GM19372 (cell line): ENCODE results near the gene WDR48.
"Not testable (repeated sequence)": the region's sequence is repeated elsewhere in the genome, so short reads cannot be mapped to it uniquely, and the experiment has no call there.

Experiments
- ATAC-seq: cut with Tn5 transposase; IDR thresholded peaks from one replicate; pipeline ENCODE4 v1.9.1; 2021; ENCODE audit warnings: mild to moderate bottlenecking, low read depth, moderate library complexity; ENCODE audit not compliant: unreplicated experiment

WDR48 gene

GRCh38 chr3:39051649-39052561 lies at the start of gene WDR48, which contains the start of gene SCN11A:
Gene WDR48 (plus strand): TSS chr3:39052016. CDS start chr3:39052026, 10 bp downstream.
Gene SCN11A (minus strand): TSS chr3:39051944. CDS start chr3:38950362, 101,582 bp downstream.
- peak; percentile 99 for ATAC-seq

DNA sequence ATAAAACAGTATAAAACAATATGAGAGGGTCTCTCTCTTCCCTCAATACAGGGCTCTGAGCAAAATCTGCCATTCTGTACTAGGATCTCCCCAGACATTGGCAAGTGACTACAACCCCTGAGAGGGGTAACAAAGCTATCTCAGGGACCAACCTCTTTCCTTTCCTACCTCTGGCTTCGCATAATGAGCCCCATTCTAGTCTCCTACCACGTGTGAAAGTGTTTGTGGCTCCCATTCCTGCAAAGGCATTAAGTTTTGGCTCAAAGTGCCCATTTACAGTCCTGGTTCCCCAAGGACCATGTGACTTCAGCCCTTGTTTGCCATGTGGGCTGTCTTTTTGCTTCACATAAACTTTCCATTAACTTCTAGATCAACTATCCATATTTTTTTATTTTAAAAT lies 46.5 kb upstream of the WDR48 start:
- no peak for ATAC-seq

DNA sequence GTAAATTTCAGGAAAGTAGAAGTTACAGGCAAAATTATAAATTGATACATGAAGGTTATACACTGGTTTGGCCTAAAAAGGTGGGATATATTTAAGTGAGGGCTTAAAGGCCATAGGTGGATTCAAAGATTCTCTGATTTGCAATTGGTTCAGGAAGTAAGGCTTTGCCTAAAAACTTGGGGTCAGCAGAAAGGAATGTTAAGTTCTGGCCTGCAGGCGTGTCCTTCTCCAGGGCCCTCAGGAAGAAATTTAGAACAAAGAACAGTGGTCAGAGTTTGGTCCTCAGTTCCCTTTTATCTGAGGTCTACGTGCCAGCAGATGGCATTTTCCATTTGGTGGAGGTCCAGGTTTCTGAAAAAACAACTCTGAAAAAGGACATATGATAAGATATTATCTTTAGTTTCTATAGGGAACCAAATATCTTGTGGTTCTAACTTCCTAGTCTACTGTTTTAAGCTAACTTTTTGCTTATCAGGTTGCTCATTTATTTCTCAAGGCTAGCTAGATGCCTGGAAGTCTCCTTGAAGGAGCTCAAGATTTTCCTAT lies 40.6 kb upstream of the WDR48 start:
- no peak for ATAC-seq

DNA sequence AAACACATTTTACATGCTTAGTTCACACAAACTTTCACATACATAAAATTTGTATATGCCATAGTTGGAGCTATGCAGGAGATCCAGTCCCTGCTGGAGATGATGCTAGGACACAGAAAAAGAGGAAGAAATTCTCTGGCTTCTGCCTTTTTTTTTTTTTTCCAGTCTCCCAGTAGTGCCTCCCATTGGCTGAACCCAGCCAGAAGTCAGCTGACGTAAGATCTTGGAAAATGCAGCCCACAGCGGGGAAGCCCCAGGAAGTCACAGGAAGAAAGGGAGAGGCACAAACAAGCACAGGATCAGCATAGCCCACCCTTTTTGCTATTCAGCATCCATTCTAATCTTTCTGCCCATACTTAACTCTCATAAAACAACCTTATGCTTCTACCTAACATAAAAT lies 38.5 kb upstream of the WDR48 start:
- ATAC-seq: no peak

DNA sequence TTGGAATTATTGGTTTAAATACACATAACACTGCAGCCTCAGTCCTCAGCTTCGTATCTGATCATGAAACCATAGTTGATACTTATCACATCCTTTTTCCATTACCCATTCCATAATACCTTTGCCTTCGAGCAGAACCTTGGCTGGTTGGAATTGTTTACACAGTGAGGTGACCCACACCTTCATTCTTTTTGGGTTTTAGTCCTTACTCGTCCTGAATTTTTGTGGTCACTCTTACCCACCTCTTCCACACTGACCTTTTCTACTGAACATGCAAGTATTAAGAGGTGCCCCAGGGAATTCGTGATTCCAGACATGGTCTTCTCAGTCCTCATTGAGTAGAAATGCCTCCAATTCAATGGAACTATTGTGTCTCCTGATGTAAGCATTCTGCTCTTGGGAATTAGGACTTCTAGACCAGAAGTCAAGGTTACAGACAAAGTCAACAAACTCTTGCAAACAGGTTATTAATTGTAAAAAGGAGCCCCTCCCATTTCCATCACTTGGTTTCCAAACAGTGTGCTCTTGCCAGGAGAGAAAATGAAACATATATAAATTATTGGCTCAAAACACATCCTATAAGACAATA lies 37.8 kb upstream of the WDR48 start:
- no peak for ATAC-seq

- no peak for ATAC-seq
These were observed 36.4 kb upstream of the WDR48 start for GRCh38 chr3:39015418-39015817.

GRCh38 chr3:39019299-39019698 lies 32.5 kb upstream of the WDR48 start:
- ATAC-seq: no peak

- peak; percentile 80 for ATAC-seq
These were observed 30.8 kb upstream of the WDR48 start for GRCh38 chr3:39021029-39021428.

GRCh38 chr3:39021465-39022285 lies 30.1 kb upstream of the WDR48 start:
- no peak for ATAC-seq

DNA sequence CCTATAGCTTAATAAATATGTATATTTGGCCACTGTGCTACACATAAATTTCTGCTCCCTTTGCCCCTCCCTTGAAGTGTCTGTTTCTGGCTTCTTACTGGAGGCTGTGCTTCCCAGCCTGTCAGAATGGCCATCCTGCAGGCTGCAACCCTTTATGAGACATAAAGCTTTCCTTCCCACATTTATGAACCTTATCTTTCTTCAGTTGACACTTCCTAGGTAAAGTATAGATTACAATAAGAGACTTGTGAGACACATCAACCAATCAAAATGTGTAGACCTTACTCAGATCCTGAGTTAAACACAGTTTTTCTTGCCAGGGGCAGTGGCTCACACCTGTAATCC lies 29.6 kb upstream of the WDR48 start:
- no peak for ATAC-seq

GRCh38 chr3:39024497-39024896 lies 27.3 kb upstream of the WDR48 start:
- no peak for ATAC-seq

DNA sequence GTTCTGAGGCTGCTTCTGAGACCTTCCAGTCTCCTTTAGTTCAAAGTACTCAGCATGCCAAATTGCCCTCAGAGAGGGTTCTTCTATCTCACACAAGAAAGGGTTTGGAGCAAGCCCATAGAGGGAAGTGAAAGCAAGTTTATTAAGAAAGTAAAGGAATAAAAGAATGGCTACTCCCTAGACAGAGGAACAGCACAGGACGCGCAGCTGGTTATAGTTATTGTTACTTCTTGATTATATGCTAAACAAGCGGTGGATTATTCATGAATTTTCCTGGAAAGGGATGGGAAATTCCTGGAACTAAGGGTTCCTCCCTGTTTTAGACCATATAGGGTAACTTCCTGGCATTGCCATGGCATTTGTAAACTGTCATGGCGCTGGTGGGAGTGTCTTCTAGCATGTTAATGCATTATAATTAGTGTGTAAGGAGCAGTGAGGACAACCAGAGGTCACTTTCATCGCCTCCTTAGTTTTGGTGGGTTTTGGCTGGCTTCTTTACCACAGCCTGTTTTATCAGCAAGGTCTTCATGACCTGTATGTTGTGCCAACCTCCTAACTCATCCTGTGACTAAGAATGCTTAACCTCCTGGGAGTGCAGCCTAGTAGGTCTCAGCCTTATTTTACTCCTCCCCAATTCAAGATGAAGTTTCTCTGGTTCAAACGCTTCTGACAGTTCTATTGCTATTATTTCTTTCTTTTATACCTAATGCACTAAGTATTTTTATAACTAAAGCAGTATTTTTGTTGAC lies 26.4 kb upstream of the WDR48 start:
- ATAC-seq: no peak

DNA sequence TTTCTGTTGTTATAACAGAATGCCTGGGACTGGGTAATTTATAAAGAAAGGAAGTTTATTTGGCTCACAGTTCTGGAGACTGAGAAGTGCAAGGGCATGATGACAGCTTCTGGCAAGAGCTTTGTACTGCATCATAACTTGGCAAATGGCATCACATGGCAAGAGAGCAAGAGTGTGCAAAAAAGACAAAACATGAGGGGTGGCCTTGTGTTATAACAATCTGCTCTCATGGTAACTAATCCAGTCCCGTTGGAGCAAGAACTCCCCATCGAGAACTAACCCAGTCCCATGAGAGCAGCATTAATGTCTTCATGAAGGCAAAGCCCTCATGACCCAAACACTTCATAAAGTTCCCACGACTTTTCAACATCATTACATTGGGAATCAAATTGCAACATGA lies 23.3 kb upstream of the WDR48 start:
- ATAC-seq: no peak

GRCh38 chr3:39029556-39029955 lies 22.3 kb upstream of the WDR48 start:
- ATAC-seq: no peak

DNA sequence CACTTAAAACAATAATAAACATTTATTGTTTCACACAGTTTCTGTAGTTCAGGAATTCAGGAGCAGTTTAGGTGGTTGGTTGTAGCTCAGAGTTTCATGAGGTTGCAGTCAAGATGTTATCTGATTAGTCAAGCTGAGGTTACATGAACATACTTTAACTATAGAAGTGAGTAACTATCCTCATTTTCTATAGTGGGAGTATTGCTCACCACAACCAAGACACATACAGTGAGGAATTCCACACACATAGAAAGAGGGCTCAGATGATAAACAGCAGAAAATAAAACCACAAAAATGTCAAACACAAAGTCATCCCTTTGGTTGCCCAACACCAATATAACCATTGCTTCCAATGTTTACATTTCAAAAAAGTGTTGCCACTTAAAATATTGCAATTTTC lies 13.7 kb upstream of the WDR48 start:
- no peak for ATAC-seq

DNA sequence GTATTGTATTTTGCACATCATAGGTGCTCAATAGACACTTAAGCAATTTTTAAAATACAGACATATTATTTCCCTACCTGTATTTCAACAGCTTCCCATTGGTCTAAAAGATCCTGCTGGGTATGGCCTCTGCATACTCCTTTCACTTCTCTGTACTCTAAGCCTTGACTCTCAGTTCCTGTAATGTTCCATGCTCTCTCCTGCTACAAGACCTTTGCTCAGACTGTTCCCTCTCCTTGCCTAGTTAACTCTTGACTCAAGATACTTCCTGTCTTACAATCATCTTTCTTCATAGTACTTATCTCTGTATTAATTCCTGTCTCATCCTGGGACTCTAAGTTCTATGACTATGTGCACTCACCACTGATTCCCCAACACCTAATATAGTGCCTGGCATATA lies 1.8 kb upstream of the WDR48 start:
- no peak for ATAC-seq

DNA sequence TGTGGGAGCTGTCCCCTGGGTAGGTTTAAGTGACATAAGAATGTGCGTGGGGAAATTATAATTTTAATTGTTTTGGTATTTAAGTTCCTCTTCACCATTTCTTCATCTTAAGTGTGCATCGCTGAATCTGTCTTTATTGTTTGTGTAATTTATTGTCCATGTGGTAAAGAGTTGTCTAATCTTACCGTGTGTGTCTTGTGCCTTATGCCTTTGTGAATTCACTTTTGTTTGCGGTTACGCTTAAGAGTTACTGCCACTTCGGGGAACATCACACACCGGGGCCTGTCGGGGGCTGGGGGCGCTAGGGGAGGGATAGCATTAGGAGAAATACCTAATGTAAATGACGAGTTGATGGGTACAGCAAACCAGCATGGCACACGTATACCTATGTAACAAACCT lies 767 bp downstream of the WDR48 start:
- ATAC-seq: no peak

GRCh38 chr3:39053696-39054095 lies 1.9 kb downstream of the WDR48 start:
- no peak for ATAC-seq

GRCh38 chr3:39056151-39056550 lies 4.3 kb downstream of the WDR48 start:
- no peak for ATAC-seq

DNA sequence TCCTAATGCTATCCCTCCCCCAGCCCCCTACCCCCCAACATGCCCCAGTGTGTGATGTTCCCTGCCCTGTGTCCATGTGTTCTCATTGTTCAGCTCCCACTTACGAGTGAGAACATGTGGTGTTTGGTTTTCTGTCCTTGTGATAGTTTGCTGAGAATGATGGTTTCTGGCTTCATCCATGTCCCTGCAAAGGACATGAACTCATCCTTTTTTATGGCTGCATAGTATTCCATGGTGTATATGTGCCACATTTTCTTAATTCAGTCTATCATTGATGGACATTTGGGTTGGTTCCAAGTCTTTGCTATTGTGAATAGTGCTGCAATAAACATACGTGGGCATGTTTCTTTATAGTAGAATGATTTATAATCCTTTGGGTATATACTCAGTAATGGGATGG lies 9.4 kb downstream of the WDR48 start:
- not testable (repeated sequence) for ATAC-seq
